BE2C (cell line): ENCODE data around the gene NAV2.

Source experiments
- DNase-seq: peaks from one replicate; pipeline ENCODE4 v3.0.0-alpha.2; 2020
- H3K27me3 ChIP-seq: fragments of 250-450 bp; sonication (Bioruptor Pico); 2 replicates; pipeline ENCODE4 v1.5.1; 2020; ENCODE audit warnings: mild to moderate bottlenecking
- H3K36me3 ChIP-seq: fragments of 250-450 bp; sonication (Bioruptor Pico); 2 replicates; pipeline ENCODE4 v1.5.1; 2020; ENCODE audit warnings: mild to moderate bottlenecking
- H3K4me1 ChIP-seq: fragments of 250-450 bp; sonication (Bioruptor Pico); 2 replicates; pipeline ENCODE4 v1.5.1; 2020
- H3K4me3 ChIP-seq: 2 replicates; pipeline ENCODE4 v1.5.1; 2011; ENCODE audit warnings: low read depth, low read length
- H3K9me3 ChIP-seq: fragments of 250-450 bp; sonication (Bioruptor Pico); 2 replicates; pipeline ENCODE4 v1.5.1; 2020
- TF ChIP-seq, protein P1 (sequence below): IDR thresholded peaks from 2 replicates; pipeline ENCODE4 v1.5.1; 2012; ENCODE audit warnings: mild to moderate bottlenecking, low read depth, low read length

NAV2 gene

DNA sequence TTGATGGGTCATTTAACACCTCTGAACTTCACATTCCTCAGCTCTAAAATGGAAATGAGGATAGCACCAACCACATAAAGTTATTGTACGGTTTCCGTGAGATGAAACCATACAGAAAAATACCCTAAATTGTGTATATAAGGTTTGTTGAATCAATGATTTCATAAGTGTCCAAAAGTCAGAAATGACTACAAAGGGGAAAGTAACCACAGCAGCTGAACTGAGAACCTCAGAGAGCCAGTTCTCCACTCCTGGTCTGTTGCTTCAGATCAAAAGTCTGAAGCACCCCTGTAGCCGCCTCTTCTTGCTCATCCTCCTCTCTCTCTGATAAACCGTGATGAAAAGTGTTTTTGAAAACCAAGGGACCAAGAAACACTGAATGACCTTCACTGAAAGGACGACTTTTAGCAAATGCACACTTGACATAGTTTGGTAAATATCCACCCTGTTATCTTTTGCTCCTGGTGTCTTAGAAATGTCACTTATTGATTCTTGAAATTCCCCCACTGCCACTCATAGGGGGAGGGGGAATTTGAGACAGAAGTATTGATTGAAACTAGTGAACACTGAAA is 194.5 kb downstream of the NAV2 start:
- Histone ChIP-seq H3K36me3 (no peaks in the 10 kb centered on the region), H3K4me3 (no peak overlapping the region), H3K9me3 (no peaks in the 10 kb centered on the region), H3K27me3 (no peaks in the 10 kb centered on the region), H3K4me1 (no peaks in the 10 kb centered on the region)
- TF ChIP-seq, protein P1, sequence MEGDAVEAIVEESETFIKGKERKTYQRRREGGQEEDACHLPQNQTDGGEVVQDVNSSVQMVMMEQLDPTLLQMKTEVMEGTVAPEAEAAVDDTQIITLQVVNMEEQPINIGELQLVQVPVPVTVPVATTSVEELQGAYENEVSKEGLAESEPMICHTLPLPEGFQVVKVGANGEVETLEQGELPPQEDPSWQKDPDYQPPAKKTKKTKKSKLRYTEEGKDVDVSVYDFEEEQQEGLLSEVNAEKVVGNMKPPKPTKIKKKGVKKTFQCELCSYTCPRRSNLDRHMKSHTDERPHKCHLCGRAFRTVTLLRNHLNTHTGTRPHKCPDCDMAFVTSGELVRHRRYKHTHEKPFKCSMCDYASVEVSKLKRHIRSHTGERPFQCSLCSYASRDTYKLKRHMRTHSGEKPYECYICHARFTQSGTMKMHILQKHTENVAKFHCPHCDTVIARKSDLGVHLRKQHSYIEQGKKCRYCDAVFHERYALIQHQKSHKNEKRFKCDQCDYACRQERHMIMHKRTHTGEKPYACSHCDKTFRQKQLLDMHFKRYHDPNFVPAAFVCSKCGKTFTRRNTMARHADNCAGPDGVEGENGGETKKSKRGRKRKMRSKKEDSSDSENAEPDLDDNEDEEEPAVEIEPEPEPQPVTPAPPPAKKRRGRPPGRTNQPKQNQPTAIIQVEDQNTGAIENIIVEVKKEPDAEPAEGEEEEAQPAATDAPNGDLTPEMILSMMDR: no peak
- no peak for DNase-seq

DNA sequence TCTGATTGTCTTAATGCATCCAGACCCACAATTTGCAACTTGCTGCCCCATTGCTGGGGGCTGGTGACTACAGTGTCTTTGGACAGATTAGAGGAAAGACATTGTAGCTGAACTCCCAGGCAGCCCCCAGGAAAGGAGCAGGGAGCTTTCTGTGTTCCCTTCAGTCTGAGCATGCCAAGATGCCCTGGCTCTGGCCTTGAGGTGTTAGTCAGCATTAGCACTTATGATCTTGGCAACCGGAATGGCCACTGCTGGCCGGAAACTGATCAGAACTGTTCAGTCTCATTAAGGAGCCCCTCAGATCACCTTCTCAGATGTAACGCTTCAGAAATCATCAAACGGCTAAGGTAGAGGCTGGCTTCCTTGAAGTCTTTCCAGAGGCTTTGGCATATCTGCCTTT is 195.2 kb downstream of the NAV2 start:
- TF ChIP-seq, protein P1: no peak
- no peak for DNase-seq
- H3K27me3 ChIP-seq: no peaks in the 10 kb centered on the region
- H3K36me3 ChIP-seq: no peaks in the 10 kb centered on the region
- no peaks in the 10 kb centered on the region for H3K4me1 ChIP-seq
- no peak overlapping the region for H3K4me3 ChIP-seq
- no peaks in the 10 kb centered on the region for H3K9me3 ChIP-seq

DNA sequence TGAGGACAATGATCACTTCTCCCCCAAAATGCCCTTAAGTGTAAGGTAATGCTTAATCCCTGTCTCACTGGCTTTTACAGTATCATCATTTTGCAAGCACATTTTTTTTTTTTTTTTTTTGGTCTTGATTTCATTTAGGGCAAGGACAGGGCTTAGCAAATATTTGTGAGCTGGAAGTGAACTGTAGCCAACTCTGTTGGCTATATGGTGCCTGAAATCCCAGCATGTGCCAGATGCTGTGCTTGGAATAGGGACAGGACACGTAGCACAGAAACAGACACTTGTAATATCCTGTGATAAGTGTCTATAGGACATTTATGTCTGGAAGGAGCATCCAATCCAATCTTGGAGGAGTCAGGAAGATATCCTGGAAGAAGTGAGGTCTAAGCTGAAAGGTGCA is 198.3 kb downstream of the NAV2 start:
- DNase-seq: no peak
- no peak overlapping the region for H3K4me3 ChIP-seq
- no peaks in the 10 kb centered on the region for H3K9me3 ChIP-seq
- no peaks in the 10 kb centered on the region for H3K36me3 ChIP-seq
- H3K27me3 ChIP-seq: no peaks in the 10 kb centered on the region
- no peaks in the 10 kb centered on the region for H3K4me1 ChIP-seq
- TF ChIP-seq, protein P1: no peak

DNA sequence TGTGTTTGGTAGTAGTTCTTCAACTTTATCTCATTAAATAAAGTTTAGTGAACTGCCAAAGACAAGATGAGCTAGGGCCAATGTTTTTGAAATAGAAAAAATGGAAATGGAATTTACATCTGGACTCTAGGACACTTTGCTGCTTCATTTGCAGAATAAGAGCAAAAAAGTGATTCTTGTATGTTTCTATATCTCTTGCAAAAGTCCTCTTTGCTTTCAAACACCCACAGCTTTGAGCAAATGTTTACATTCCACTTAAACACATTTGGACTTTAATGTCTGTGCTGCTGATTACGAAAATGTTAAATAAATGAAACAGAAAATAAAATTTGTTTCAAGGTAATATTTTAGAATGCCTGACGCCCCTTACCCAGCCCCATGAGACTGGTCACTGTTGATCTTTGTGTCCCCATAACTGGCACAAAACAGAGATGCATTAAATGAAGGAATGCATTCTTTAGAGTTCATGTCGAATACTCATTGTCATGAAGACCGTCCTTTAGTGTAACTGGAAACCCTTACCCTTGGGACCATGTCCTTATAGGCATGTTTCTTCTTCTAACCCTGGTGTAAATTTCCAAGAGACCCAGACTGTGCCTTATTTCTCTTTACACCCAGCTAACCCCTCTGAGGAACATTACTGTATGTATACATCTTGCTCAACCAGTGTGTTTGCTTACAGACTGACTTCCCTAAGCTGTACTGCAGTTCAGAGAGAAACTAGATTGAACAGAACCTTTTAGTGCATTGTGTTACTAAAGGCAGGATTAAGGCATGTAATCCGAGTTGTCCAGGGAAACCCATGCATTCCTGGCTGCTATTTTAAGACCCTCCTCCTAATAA is 199.7 kb downstream of the NAV2 start:
- no peaks in the 10 kb centered on the region for H3K4me1 ChIP-seq
- no peak for DNase-seq
- H3K27me3 ChIP-seq: no peaks in the 10 kb centered on the region
- H3K36me3 ChIP-seq: no peaks in the 10 kb centered on the region
- no peaks in the 10 kb centered on the region for H3K9me3 ChIP-seq
- H3K4me3 ChIP-seq: no peak overlapping the region
- TF ChIP-seq, protein P1: no peak

DNA sequence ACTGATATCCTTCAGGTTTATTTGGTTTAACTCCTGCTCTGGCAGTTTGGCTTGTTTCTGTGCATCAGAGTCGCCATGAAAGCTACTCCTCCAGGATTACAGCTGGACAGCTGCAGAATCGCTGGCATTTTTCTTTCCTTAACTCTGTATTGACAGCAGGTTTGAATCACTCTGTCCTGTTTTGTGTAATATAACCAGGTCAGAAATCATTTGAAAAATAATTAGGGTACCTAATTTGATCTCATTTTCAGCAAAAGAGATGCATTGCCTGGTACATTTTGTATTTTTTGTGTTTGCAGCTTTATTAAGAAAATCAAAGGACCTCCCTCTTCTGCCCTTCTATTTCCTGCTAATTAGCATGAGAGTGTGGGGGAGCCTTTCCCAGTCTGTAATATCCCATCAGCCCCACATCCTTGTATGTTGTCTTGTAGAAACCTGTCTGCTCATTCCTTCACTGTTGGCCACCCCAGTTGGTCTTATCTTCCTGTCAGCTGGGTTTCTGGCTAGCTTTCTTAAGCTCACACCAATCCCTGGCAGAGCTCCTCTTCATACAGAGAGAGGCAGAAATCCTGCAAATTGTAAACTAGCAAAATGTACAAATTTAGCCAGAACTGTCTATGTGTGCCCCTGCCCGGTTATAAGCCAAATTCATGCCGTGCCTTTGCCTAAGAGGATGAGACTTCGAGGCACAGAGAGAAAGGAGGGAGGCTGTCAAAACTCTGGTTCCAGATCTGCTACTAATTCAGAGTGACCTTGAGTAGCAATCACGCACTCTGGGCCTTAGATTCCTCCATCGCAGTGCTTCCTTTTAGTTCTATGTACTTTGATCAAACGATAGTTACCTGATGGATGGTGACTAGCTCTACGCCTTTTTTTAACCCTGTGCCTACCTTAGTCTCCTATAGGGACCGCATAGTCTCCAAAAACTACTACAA is 200.6 kb downstream of the NAV2 start:
- Histone ChIP-seq H3K4me1 (no peaks in the 10 kb centered on the region), H3K36me3 (no peaks in the 10 kb centered on the region), H3K4me3 (no peak overlapping the region), H3K27me3 (no peaks in the 10 kb centered on the region), H3K9me3 (no peaks in the 10 kb centered on the region)
- no peak for DNase-seq
- TF ChIP-seq, protein P1: no peak

DNA sequence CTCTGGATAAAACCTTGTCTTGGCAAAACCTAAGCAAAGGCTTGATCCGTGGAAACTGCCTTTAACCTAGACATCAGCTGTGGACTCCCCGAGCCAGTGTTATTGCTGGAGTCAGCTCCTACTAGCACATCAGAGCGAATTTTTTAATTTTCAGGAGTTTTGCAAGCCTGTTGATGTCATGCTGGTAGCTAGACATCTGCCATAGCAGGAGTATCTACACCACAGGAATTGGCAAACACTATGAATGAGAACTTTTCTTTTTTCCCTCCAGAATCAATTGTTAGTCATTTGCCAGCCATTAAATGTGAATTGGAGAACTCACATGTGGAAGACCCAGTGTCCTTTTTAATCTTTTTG is 201.2 kb downstream of the NAV2 start:
- no peak for DNase-seq
- Histone ChIP-seq H3K36me3 (no peaks in the 10 kb centered on the region), H3K4me3 (no peak overlapping the region), H3K9me3 (no peaks in the 10 kb centered on the region), H3K27me3 (no peaks in the 10 kb centered on the region), H3K4me1 (no peaks in the 10 kb centered on the region)
- TF ChIP-seq, protein P1: no peak
